ENCODE results near the gene RUNDC3A. TPM values are rescaled to one million over a fixed set of nuclear protein-coding genes. Genes with fewer than 3 reads are reported as not detected.

Gene RUNDC3A
- total and polyA plus RNA-seq, 12 donors, result 1.6 to 133 (median 11.9) TPM

- Histone ChIP-seq H3K36me3 (replicated peaks in 1 of 2) (peaks cover 0 to 42% of the 10 kb centered on the region in 2 donors), H3K4me1 (replicated peaks in 1 of 2) (no peaks in the 10 kb centered on the region), H3K27me3 (no peaks in the 10 kb centered on the region), H3K9me3 (replicated peaks in 1 of 3) (no peaks in the 10 kb centered on the region), H3K4me3 (no peak overlapping the region), H3K27ac (no peak overlapping the region)
- intact Hi-C loops (cut with DNase I), result loop anchor here in 1 of 2 donors (5.0 kb wide), 1 partner anchor 140 kb away; no protein-coding TSS in a partner anchor
- WGBS, 4 donors, result 86 to 91% (median 88%) methylated on average over 4 to 36 of the region's 36 CpGs; no CpG with 5 or more reads in 1 of the 4 donors
- DNase-seq, result no peak
- TF ChIP-seq CTCF (IDR thresholded peaks at IDR 0.05) (no peak), POLR2A (IDR thresholded peaks at IDR 0.05) (no peak)
Measured at GRCh38 chr17:44351961-44352827, 43.8 kb downstream of the RUNDC3A start.

- Histone ChIP-seq H3K9me3 (replicated peaks in 1 of 3) (no peaks in the 10 kb centered on the region), H3K4me1 (replicated peaks in 1 of 2) (no peaks in the 10 kb centered on the region), H3K27ac (no peak overlapping the region), H3K36me3 (replicated peaks in 1 of 2) (peaks cover 0 to 42% of the 10 kb centered on the region in 2 donors), H3K27me3 (no peaks in the 10 kb centered on the region), H3K4me3 (peak overlapping the region in 1 of 4 donors; percentile 46)
- TF ChIP-seq CTCF (IDR thresholded peaks at IDR 0.05) (no peak), POLR2A (IDR thresholded peaks at IDR 0.05) (no peak)
- 46 to 76% (median 53%) methylated on average over 10 to 22 of the region's 22 CpGs for WGBS, 4 donors
- no peak for DNase-seq
- intact Hi-C loops (cut with DNase I), result loop anchor here in 1 of 2 donors (5.0 kb wide), 1 partner anchor 141 kb away; no protein-coding TSS in a partner anchor
Measured at GRCh38 chr17:44352828-44353671, 44.6 kb downstream of the RUNDC3A start.

GRCh38 chr17:44353672-44354331 lies 45.4 kb downstream of the RUNDC3A start:
- Histone ChIP-seq H3K9me3 (replicated peaks in 1 of 3) (no peaks in the 10 kb centered on the region), H3K4me1 (replicated peaks in 1 of 2) (no peaks in the 10 kb centered on the region), H3K36me3 (replicated peaks in 1 of 2) (peaks cover 0 to 42% of the 10 kb centered on the region in 2 donors), H3K27ac (no peak overlapping the region), H3K4me3 (peak overlapping the region in 1 of 4 donors; percentile 46), H3K27me3 (no peaks in the 10 kb centered on the region)
- intact Hi-C loops (cut with DNase I), result loop anchor here in 1 of 2 donors (5.0 kb wide), 1 partner anchor 142 kb away; no protein-coding TSS in a partner anchor
- DNase-seq, result peak in 2 of 7 donors; percentile 38 to 54
- TF ChIP-seq CTCF (IDR thresholded peaks at IDR 0.05) (no peak), POLR2A (IDR thresholded peaks at IDR 0.05) (no peak)
- 16 to 20% (median 18%) methylated on average over 5 to 97 of the region's 98 CpGs for WGBS, 4 donors
